Astrocyte of the spinal cord (primary cell): ENCODE results near the gene TNS1.
"Not testable (repeated sequence)": the region's sequence is repeated elsewhere in the genome, so short reads cannot be mapped to it uniquely, and the experiment has no call there.

ENCODE experiments used
- DNase-seq: peaks from one replicate; pipeline ENCODE4 v3.0.0; 2011; ENCODE audit warnings: low read depth, low spot score
- H3K4me3 ChIP-seq: 2 replicates; pipeline ENCODE4 v1.5.1; 2011; ENCODE audit warnings: low read depth, mild to moderate bottlenecking, low read length, moderate library complexity
- in situ Hi-C: cut with HindIII; loops from 2 replicates; pipeline ENCODE4 v1.10.0; 2017; ENCODE audit warnings: low sequenced_read_pairs
- TF ChIP-seq, protein P1 (sequence below): IDR thresholded peaks from 2 replicates; pipeline ENCODE4 v1.5.1; 2012; ENCODE audit warnings: low read depth, mild to moderate bottlenecking, low read length, inconsistent platforms

TNS1 gene

DNA sequence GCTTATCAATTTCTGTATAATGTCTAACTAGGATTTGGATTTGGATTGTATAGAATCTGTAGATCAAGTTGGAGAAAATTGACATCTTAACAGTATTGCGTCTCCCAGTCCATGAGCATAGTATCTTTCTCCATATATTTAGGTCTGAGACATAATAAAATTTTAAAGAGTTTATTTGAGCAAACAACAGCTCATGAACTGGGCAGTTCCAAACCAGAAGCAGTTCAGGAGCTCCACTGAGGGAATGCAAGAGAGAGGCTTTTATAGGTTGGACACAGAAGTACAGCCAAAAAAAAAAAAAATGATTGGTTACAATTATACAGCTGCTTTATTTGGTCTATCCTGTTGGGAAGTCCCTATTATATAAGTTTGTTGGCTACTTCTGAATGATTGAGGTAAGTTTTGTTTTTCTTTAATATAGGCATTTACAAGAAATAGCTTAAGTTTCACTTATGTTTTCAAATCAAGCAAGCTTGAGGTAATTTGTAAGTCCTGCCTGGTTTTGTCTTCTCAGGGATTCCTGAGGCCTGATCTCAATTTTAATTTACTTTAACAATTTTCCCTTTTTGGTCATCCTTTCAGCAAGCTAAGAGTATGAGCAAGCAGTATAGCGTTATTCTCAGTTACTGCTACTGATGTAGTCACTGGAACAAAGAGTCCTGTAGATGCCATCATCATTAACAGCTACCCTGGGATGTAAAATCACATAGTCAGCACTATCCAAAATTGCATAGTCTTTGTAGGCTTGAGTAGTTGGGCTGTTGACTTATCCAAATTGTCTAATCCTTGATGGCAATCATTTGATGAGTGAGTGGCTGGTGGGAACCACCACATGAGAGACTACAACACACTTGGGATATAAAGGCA, 38.7 kb upstream of the TNS1 start:
- DNase-seq: no peak
- TF ChIP-seq, protein P1, sequence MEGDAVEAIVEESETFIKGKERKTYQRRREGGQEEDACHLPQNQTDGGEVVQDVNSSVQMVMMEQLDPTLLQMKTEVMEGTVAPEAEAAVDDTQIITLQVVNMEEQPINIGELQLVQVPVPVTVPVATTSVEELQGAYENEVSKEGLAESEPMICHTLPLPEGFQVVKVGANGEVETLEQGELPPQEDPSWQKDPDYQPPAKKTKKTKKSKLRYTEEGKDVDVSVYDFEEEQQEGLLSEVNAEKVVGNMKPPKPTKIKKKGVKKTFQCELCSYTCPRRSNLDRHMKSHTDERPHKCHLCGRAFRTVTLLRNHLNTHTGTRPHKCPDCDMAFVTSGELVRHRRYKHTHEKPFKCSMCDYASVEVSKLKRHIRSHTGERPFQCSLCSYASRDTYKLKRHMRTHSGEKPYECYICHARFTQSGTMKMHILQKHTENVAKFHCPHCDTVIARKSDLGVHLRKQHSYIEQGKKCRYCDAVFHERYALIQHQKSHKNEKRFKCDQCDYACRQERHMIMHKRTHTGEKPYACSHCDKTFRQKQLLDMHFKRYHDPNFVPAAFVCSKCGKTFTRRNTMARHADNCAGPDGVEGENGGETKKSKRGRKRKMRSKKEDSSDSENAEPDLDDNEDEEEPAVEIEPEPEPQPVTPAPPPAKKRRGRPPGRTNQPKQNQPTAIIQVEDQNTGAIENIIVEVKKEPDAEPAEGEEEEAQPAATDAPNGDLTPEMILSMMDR: no peak
- in situ Hi-C loops: no loop called here
- H3K4me3 ChIP-seq: no peak overlapping the region

DNA sequence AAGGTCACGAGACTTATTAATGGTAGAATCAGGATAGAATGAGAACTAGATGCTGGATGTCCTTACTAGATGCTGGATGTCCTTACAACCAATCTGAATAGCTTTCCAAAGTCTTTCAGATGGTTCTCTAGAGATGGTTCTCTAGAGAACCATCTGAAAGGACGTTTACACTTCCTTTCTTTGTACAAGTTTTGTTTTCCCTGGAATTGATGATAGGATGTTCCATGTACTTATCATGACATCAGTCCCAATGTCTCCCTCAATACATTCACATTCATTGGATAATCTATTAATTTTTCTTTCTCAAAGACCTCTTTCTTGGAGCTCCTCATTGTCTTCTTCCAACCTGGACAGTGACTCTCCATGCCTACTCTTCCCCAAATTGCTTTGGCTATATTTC, 38.1 kb upstream of the TNS1 start:
- TF ChIP-seq, protein P1: no peak
- H3K4me3 ChIP-seq: no peak overlapping the region
- no peak for DNase-seq
- in situ Hi-C loops: no loop called here

DNA sequence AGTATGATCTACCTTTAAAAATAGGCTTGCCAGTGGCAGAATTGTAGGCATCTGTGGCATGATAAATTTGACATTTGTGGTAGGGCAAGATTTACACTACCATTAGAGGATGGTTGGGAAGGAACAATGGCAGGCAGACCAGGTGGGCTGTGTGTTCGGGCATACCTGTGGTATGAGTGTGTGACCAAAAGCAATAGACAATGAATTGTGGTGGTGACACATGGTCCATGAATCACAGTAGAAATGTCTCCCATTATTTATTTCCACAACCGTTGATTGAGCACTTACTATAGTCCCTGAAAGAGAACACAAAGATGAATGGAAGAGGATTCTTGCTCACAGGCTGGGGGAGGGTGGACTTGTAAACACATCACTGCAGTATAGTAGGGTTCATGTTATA, 36.4 kb upstream of the TNS1 start:
- in situ Hi-C loops: no loop called here
- no peak overlapping the region for H3K4me3 ChIP-seq
- peak; percentile 5 for DNase-seq
- TF ChIP-seq, protein P1: no peak

DNA sequence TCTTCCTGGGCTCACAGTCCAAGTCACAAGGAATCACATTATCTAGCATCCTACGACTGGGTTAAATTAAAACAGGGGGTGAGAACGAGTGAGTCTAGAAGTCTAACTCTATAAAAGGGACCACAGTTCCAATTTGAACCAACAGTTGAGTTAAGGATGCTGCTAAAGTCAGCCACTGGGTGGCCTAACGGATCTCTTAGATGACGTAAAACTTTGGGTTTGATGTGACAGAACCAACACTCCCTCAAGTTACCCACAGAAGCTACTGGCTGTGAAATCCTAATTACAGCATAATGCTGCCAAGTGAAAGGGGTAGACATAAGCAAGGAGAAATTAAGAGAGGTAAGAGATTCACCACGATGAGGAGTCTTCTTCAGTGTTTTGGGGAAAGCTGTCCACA, 33.6 kb upstream of the TNS1 start:
- TF ChIP-seq, protein P1: no peak
- in situ Hi-C loops: no loop called here
- no peak for DNase-seq
- no peak overlapping the region for H3K4me3 ChIP-seq

DNA sequence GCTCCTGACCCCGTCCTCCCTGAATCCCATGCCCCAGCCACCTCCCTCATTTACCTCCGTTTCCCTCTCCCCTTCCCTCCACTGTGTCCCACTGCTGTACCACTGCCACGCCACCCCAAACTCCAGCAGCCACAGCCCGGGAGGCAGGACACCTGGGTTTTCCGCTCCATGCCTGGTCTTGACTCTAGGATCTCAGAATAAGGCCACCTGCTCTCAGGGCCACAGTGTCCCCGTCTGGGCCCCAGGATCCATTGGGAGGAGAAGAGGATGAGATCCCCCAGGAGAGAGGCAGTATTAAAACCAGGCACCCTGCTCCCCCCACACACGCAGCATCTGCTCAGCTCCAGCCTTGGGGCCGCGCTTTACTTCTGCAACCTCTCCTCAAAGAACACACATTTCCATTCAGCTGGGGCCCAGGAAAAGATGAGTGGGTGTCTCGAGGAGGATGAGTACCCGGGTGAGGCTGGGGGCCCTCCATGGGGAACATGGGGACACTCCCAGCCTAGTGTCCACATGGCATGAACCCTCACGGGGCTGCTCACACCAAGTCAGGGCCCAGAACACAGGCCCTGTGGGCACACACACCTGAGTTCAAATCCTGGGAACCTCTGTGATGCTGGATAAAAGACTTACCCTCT, 32.8 kb upstream of the TNS1 start:
- TF ChIP-seq, protein P1: no peak

DNA sequence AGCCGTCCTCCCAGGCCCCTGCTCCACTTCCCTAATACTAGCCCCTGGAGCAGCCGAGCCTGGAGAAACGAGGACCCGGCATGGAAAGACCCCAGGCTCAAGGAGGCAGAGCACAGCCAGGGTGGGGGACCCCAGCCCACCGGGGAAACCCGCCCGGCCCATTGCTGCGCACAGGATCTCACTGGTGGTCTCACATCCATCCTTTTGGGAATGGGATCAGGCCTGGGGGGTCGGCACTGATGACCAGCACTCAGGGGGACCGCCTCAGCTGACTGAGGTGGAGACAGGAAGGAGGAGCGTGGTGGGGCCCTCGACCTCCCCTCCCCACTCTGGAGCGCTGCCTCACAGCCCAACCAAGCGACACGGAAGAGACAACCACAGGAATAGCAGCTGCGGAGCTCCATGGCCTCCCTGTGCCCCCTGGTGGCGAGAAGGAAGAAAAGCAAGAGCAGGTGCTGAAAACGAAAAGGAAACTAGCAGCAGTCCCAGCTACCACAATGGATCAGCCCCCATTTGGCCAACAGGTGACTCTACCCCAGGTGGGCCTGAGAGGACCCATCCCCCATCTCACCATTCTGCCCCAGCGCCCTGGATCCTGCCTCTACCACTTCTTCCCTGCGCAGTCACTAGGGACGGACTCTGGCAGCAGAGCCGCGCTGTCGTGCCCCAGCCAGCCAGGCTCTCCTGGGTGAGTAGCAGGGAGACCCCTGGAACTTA, 31.9 kb upstream of the TNS1 start:
- H3K4me3 ChIP-seq, in situ Hi-C loops: not testable (repeated sequence)
- TF ChIP-seq, protein P1: peak; percentile 69
- peak; percentile 46 for DNase-seq

More for the DNA sequence above, 32.8 kb upstream of the TNS1 start:
- DNase-seq: no peak
- H3K4me3 ChIP-seq: no peak overlapping the region
- in situ Hi-C loops: no loop called here
